ENCODE data around the gene HOXA2. TPM values are rescaled to one million over a fixed set of nuclear protein-coding genes. Genes with fewer than 3 reads are reported as not detected.

Gene HOXA2
- polyA plus RNA-seq, 4 donors, result 0.97 to 6.9 TPM; not detected in 2

DNA sequence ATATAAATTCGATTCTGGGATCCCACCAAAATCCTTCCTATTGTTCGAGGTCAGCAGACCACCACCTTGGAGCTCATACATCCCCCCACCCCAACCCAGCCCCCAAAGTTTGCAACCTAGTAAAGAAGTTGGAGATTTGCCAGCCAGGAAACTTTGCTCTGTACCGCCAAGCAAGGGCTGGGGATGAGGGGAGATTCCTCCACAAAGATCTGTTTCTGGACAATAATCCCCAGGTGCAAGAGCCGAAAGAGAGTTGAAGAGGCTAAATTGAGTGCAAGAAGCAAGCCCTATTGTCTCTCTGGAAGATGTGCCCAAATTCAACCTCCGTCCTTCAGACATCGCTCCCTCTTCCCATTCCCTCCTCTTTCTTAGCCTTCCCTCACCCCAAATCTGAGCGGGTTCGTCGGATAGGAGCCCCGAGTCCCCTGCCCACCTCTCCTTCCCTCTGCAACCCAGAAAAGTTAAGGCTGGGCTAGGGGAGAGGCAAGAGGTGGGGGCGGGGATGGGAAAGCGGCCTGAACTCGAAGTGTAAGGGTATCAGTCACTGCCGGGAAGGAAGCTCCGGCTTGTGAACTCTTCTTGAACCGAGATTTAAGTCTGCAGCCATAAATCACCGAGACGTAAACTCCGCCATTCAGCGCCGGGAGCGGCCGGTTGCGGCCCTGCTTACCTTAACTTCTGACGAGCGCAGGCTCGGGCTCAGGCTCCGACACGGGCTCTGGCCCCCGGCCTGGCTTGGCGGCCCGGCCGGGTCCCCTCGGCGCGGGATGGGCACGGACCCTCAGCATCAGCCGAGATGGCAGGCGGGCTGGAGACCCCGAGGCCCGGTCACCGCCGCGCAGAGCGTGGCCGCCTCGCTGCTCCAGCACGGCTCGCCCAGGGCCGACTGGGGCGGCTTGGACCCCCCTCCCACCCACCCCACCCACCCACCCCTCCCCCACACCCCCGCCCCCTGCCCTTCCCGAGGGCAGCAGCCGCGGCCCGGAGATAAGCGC is 10.8 kb upstream of the HOXA2 start:
- Histone ChIP-seq H3K4me3 (ENCODE audit: low read depth in 1 of 3, low read length in 3 of 3) (peak overlapping the region in 2 of 3 donors; percentile 46), H3K9me3 (ENCODE audit: control insufficient read depth in 2 of 2, insufficient read depth in 1 of 2, low read depth in 1 of 2, low read length in 1 of 2) (no peaks in the 10 kb centered on the region), H3K36me3 (ENCODE audit: control insufficient read depth in 3 of 3, insufficient read depth in 2 of 3, low read depth in 1 of 3, low read length in 3 of 3) (peaks cover 0 to 39% (median 0%) of the 10 kb centered on the region in 3 donors), H3K27me3 (ENCODE audit: control insufficient read depth in 3 of 3, insufficient read depth in 3 of 3, low read length in 3 of 3) (peaks cover 0 to 70% (median 0%) of the 10 kb centered on the region in 3 donors), H3K4me1 (ENCODE audit: control insufficient read depth in 3 of 3, insufficient read depth in 2 of 3, low read depth in 1 of 3, low read length in 2 of 3) (peaks cover 0 to 53% (median 3%) of the 10 kb centered on the region in 3 donors), H3K27ac (ENCODE audit: low read depth in 1 of 3, low read length in 2 of 3) (peak overlapping the region in 2 of 3 donors; percentile 87 to 88)
- FAIRE-seq (no peak), DNase-seq (peak; percentile 63 to 89)
- 18 to 31% (median 28%) methylated on average over 34 to 56 of the region's 57 CpGs for WGBS, 3 donors

DNA sequence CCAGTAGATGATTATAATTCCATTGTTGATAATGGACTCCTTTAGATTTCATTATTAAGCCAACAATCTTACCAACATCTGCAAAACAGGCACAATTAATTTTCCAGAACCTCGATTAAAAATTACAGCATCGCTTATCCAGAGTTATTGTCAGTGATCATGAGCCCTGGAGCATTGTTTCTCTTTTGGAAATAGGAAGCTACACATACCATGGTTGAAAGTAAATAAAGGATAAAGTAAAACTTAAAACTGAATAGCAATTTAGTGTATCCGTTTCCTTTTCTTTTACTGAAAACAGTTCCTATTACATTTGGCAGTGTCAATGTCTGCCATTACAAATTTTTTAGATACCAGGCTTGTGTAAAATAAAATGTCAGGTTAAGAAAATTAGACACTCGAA is 9.9 kb upstream of the HOXA2 start:
- H3K27me3 ChIP-seq (ENCODE audit: control insufficient read depth in 3 of 3, insufficient read depth in 3 of 3, low read length in 3 of 3), result peaks cover 0 to 73% (median 0%) of the 10 kb centered on the region in 3 donors
- 56 to 80% (median 80%) methylated on average over 4 of the region's 4 CpGs for WGBS, 3 donors
- H3K27ac ChIP-seq (ENCODE audit: low read depth in 1 of 3, low read length in 2 of 3), result peak overlapping the region in 1 of 3 donors; percentile 88
- H3K4me1 ChIP-seq (ENCODE audit: control insufficient read depth in 3 of 3, insufficient read depth in 2 of 3, low read depth in 1 of 3, low read length in 2 of 3), result peaks cover 0 to 54% (median 3%) of the 10 kb centered on the region in 3 donors
- FAIRE-seq (no peak), DNase-seq (peak in 1 of 2 donors; percentile 8)
- peak overlapping the region in 1 of 3 donors; percentile 46 for H3K4me3 ChIP-seq (ENCODE audit: low read depth in 1 of 3, low read length in 3 of 3)
- no peaks in the 10 kb centered on the region for H3K9me3 ChIP-seq (ENCODE audit: control insufficient read depth in 2 of 2, insufficient read depth in 1 of 2, low read depth in 1 of 2, low read length in 1 of 2)
- peaks cover 0 to 38% (median 0%) of the 10 kb centered on the region in 3 donors for H3K36me3 ChIP-seq (ENCODE audit: control insufficient read depth in 3 of 3, insufficient read depth in 2 of 3, low read depth in 1 of 3, low read length in 3 of 3)

DNA sequence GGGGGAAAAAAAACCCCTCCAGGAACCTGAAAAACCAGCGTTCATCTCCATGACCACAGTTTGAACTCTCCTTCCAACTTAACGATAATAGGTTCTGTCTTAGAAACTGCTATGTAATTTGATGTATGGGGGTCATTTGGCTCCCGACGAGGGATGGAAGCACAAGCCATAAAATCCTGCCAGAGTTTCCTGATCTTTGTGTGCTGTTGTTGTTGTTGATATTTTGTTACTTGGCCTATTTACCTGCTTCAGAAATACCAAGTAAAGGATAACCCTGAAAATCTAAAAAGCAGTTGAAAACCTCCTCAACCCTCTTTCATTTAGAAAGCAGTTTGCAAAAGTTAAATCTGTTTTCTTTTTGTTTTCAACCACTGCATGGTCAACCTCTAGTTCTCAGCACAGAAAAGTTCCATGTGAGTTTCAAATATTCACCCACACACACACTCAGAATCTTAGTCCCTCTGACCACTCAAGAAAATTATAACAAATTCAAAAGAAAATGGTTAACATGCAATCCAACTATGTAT is 9.3 kb upstream of the HOXA2 start:
- H3K9me3 ChIP-seq (ENCODE audit: control insufficient read depth in 2 of 2, insufficient read depth in 1 of 2, low read depth in 1 of 2, low read length in 1 of 2), result no peaks in the 10 kb centered on the region
- 55 to 78% (median 75%) methylated on average over 4 of the region's 4 CpGs for WGBS, 3 donors
- H3K4me3 ChIP-seq (ENCODE audit: low read depth in 1 of 3, low read length in 3 of 3), result peak overlapping the region in 1 of 3 donors; percentile 24
- DNase-seq (peak in 1 of 2 donors; percentile 28), FAIRE-seq (no peak)
- H3K27me3 ChIP-seq (ENCODE audit: control insufficient read depth in 3 of 3, insufficient read depth in 3 of 3, low read length in 3 of 3), result peaks cover 0 to 71% (median 0%) of the 10 kb centered on the region in 3 donors
- peak overlapping the region in 2 of 3 donors; percentile 67 to 88 for H3K27ac ChIP-seq (ENCODE audit: low read depth in 1 of 3, low read length in 2 of 3)
- peaks cover 0 to 33% (median 0%) of the 10 kb centered on the region in 3 donors for H3K36me3 ChIP-seq (ENCODE audit: control insufficient read depth in 3 of 3, insufficient read depth in 2 of 3, low read depth in 1 of 3, low read length in 3 of 3)
- peaks cover 0 to 54% (median 3%) of the 10 kb centered on the region in 3 donors for H3K4me1 ChIP-seq (ENCODE audit: control insufficient read depth in 3 of 3, insufficient read depth in 2 of 3, low read depth in 1 of 3, low read length in 2 of 3)

DNA sequence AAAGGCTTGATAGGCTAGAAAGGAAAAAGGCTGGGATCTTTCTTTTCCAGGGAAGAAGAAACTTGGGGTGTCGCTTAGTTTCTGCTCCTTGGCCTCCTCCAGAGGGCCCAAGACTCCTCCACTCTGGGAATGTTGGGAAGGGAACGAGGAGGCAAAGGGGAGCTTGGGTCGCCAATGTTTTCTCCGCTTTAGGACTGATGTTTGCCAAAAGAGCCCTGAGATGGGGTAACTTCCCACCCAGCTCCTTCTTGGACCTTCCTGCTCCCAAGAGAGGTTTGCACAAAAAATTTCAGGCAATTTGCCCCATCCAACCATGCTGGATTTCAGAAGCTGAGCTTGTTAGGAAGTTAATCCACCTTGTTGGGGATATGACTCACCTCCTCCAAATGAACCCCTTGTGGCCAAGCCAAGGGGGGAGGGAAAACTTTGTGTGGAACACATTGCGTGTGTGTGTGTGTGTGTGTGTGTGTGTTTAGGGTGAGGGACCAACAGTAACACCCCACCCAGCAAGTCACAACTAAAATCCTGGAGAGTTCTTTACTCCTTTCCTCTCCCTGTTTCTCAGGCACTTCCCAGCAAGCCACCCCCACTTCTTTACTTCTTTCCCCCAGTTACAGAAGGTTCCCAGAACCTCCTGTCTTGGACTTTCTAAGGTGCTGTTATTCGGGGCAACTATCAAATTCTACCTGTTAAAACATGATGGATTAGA is 8.7 kb upstream of the HOXA2 start:
- no peak for FAIRE-seq

DNA sequence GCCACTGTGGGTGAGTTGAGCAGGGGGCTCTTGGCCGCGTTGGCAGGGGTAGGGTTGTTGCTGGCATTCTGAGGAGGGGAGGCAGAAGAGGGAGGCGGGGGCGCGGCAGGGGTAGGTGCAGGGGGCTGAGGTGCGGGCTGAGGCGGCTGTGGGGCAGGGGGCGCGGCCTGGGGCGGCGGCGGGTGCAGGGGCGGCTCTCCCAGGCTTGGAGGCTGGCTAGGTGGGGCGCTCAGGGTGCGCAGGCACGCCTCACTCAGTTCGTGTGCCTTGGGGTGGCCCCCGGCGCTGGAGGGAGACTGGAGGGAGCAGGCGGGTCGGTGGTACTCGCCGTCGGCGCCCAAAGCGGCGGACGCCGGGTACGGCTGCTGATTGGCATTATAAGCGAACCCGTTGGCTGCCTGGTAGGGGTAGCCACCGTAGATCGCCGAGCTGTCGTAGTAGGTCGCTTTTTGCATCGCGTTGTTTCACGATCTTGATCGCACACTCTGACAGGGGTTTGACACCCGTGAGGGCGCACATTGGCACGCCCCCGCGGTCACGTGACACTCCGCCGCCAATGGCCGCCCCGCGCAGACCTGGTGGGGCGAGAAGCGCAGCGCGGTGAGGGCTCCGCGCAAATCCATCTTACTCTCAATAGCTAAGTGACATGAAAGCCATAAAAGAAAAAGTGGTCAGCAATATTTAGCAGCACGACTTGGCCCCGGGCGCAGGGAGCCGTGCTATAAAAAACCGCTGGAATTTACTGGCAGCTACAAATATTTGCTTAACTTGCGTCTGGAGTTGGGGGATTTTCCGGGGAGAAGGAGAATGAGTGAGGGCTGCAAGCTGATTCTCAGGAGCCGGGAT is 7.9 kb upstream of the HOXA2 start:
- WGBS, 3 donors, result 54 to 74% (median 66%) methylated on average over 52 to 66 of the region's 66 CpGs
- Histone ChIP-seq H3K4me3 (ENCODE audit: low read depth in 1 of 3, low read length in 3 of 3) (peak overlapping the region in 1 of 3 donors; percentile 24), H3K27ac (ENCODE audit: low read depth in 1 of 3, low read length in 2 of 3) (peak overlapping the region in 2 of 3 donors; percentile 88 to 96), H3K36me3 (ENCODE audit: control insufficient read depth in 3 of 3, insufficient read depth in 2 of 3, low read depth in 1 of 3, low read length in 3 of 3) (peaks cover 0 to 31% (median 0%) of the 10 kb centered on the region in 3 donors), H3K9me3 (ENCODE audit: control insufficient read depth in 2 of 2, insufficient read depth in 1 of 2, low read depth in 1 of 2, low read length in 1 of 2) (no peaks in the 10 kb centered on the region), H3K27me3 (ENCODE audit: control insufficient read depth in 3 of 3, insufficient read depth in 3 of 3, low read length in 3 of 3) (peaks cover 0 to 73% (median 2%) of the 10 kb centered on the region in 3 donors), H3K4me1 (ENCODE audit: control insufficient read depth in 3 of 3, insufficient read depth in 2 of 3, low read depth in 1 of 3, low read length in 2 of 3) (peaks cover 0 to 43% (median 3%) of the 10 kb centered on the region in 3 donors)
- FAIRE-seq (no peak), DNase-seq (peak in 1 of 2 donors; percentile 77)

More for the DNA sequence above, 8.7 kb upstream of the HOXA2 start:
- peak overlapping the region in 2 of 3 donors; percentile 67 to 88 for H3K27ac ChIP-seq (ENCODE audit: low read depth in 1 of 3, low read length in 2 of 3)
- peaks cover 0 to 36% (median 0%) of the 10 kb centered on the region in 3 donors for H3K36me3 ChIP-seq (ENCODE audit: control insufficient read depth in 3 of 3, insufficient read depth in 2 of 3, low read depth in 1 of 3, low read length in 3 of 3)
- peak in 1 of 2 donors; percentile 41 for DNase-seq
- H3K27me3 ChIP-seq (ENCODE audit: control insufficient read depth in 3 of 3, insufficient read depth in 3 of 3, low read length in 3 of 3), result peaks cover 0 to 74% (median 0%) of the 10 kb centered on the region in 3 donors
- WGBS, 3 donors, result 49 to 76% (median 61%) methylated on average over 5 to 6 of the region's 6 CpGs
- peak overlapping the region in 1 of 3 donors; percentile 24 for H3K4me3 ChIP-seq (ENCODE audit: low read depth in 1 of 3, low read length in 3 of 3)
- H3K9me3 ChIP-seq (ENCODE audit: control insufficient read depth in 2 of 2, insufficient read depth in 1 of 2, low read depth in 1 of 2, low read length in 1 of 2), result no peaks in the 10 kb centered on the region
- peaks cover 0 to 51% (median 3%) of the 10 kb centered on the region in 3 donors for H3K4me1 ChIP-seq (ENCODE audit: control insufficient read depth in 3 of 3, insufficient read depth in 2 of 3, low read depth in 1 of 3, low read length in 2 of 3)

DNA sequence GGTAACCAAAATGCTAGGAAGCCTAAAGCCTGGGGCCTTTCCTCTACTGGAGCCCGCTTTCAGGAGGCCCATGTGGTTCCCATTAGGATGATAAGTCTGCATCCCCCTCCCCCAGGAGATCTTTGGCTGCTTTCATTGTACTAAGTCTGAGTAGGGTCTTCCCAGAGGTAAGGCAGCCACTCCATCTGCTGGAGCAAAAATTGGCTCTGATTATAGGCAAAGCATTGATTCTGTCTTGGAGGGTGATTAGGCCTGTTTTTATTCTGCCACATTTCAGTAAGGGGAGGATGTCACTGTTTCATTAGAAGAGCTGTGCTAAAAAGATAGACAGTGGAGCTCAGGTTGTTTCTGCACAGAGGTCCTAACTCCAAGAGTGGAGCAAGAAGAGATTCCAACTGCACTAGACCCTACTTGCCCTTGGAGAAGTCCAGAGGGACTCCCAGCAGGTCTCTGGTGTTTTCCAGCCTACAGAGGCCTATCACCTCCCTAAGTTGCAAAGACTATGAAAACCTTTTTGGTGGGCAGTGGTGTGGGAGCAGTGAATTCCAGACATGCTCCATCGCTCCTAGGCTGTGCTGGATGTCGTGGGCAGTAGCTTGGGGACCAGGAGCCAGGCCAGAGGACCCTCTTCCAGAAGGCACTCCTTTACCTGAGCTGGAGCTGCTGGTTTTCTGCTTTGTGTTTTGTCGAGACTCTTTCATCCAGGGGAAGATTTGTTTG is 7.1 kb upstream of the HOXA2 start:
- peak overlapping the region in 2 of 3 donors; percentile 73 to 96 for H3K27ac ChIP-seq (ENCODE audit: low read depth in 1 of 3, low read length in 2 of 3)
- no peaks in the 10 kb centered on the region for H3K9me3 ChIP-seq (ENCODE audit: control insufficient read depth in 2 of 2, insufficient read depth in 1 of 2, low read depth in 1 of 2, low read length in 1 of 2)
- no peak for DNase-seq
- H3K36me3 ChIP-seq (ENCODE audit: control insufficient read depth in 3 of 3, insufficient read depth in 2 of 3, low read depth in 1 of 3, low read length in 3 of 3), result peaks cover 0 to 30% (median 0%) of the 10 kb centered on the region in 3 donors
- 78 to 88% (median 81%) methylated on average over 4 of the region's 4 CpGs for WGBS, 3 donors
- peaks cover 0 to 72% (median 2%) of the 10 kb centered on the region in 3 donors for H3K27me3 ChIP-seq (ENCODE audit: control insufficient read depth in 3 of 3, insufficient read depth in 3 of 3, low read length in 3 of 3)
- no peak for FAIRE-seq
- peaks cover 0 to 37% (median 3%) of the 10 kb centered on the region in 3 donors for H3K4me1 ChIP-seq (ENCODE audit: control insufficient read depth in 3 of 3, insufficient read depth in 2 of 3, low read depth in 1 of 3, low read length in 2 of 3)
- H3K4me3 ChIP-seq (ENCODE audit: low read depth in 1 of 3, low read length in 3 of 3), result no peak overlapping the region

Data from small intestine (tissue), 7 donors.